Smooth muscle cell (in vitro differentiated cells): Measurements from ENCODE around the gene FNDC3B. TPM values are rescaled to one million over a fixed set of nuclear protein-coding genes. Genes with fewer than 3 reads are reported as not detected.
A peak's percentile ranks its signal among the peaks of the same experiment; 100 is the strongest.

ENCODE experiments used
- DNase-seq: peaks from one replicate; lab custom pipeline; 2025; ENCODE audit not compliant: unreplicated experiment; lab: John Stamatoyannopoulos, UW
- H2AFZ ChIP-seq: fragments of 200-600 bp; sonication (generic); 2 replicates; pipeline ENCODE4 v1.6.0; 2016; ENCODE audit warnings: antibody characterized with exemption, low read depth, mild to moderate bottlenecking
- H3F3A ChIP-seq: fragments of 200-600 bp; sonication (generic); 2 replicates; pipeline ENCODE4 v1.6.0; 2017; ENCODE audit warnings: antibody characterized with exemption, low read depth
- H3K27ac ChIP-seq: fragments of 200-600 bp; sonication (generic); 2 replicates; pipeline ENCODE4 v1.5.1; 2016; ENCODE audit warnings: low read depth, mild to moderate bottlenecking
- H3K27me3 ChIP-seq: fragments of 200-600 bp; sonication (generic); 2 replicates; pipeline ENCODE4 v1.6.1; 2016; ENCODE audit warnings: low read depth, mild to moderate bottlenecking
- H3K36me3 ChIP-seq: fragments of 200-600 bp; sonication (generic); 2 replicates; pipeline ENCODE4 v1.5.1; 2016; ENCODE audit warnings: low read depth
- H3K4me1 ChIP-seq: fragments of 200-600 bp; sonication (generic); 2 replicates; pipeline ENCODE4 v1.5.1; 2016; ENCODE audit warnings: low read depth
- H3K4me2 ChIP-seq: fragments of 200-600 bp; sonication (generic); 2 replicates; pipeline ENCODE4 v1.6.0; 2016; ENCODE audit warnings: mild to moderate bottlenecking
- H3K4me3 ChIP-seq: fragments of 200-600 bp; sonication (generic); 2 replicates; pipeline ENCODE4 v1.5.1; 2016; ENCODE audit warnings: mild to moderate bottlenecking
- H3K79me2 ChIP-seq: fragments of 200-600 bp; sonication (generic); 2 replicates; pipeline ENCODE4 v1.6.0; 2016; ENCODE audit warnings: low read depth, mild to moderate bottlenecking
- H3K9ac ChIP-seq: fragments of 200-600 bp; sonication (generic); 2 replicates; pipeline ENCODE4 v1.6.0; 2016; ENCODE audit warnings: low read depth
- H3K9me3 ChIP-seq: fragments of 200-600 bp; sonication (generic); replicated peaks from 2 replicates; pipeline ENCODE4 v1.5.1; 2016; ENCODE audit warnings: low read depth
- H4K20me1 ChIP-seq: fragments of 200-600 bp; sonication (generic); 2 replicates; pipeline ENCODE4 v1.6.0; 2016; ENCODE audit warnings: low read depth
- WGBS: methylation state at CpG from one replicate; pipeline ENCODE4 v1.1.7; 2016; ENCODE audit warnings: low lambda C conversion rate; 5-methylcytosine and 5-hydroxymethylcytosine counted together
- polyA plus RNA-seq: library from polyadenylated mRNA; unstranded; fragments of >200 nt; fragmentation: Nextera tagmentation; extraction: Ambion mirVana; gene quantifications from 2 replicates; pipeline ENCODE4 v1.2.1, GENCODE V29; 2016
- total RNA-seq: library from RNA; depleted of rRNA; stranded (reverse); fragments of >200 nt; gene quantifications from 2 replicates; pipeline ENCODE4 v1.2.3, GENCODE V29; 2014
- TF ChIP-seq, protein P1 (sequence below): fragments of 200-600 bp; sonication (generic); IDR thresholded peaks from 2 replicates; pipeline ENCODE4 v1.5.1; 2017; ENCODE audit warnings: borderline replicate concordance, mild to moderate bottlenecking, antibody characterized with exemption; ENCODE audit not compliant: insufficient read depth, poor library complexity, severe bottlenecking

Gene FNDC3B
- total and polyA plus RNA-seq, 2 experiments from 2014 or later: 149 to 294 TPM

DNA sequence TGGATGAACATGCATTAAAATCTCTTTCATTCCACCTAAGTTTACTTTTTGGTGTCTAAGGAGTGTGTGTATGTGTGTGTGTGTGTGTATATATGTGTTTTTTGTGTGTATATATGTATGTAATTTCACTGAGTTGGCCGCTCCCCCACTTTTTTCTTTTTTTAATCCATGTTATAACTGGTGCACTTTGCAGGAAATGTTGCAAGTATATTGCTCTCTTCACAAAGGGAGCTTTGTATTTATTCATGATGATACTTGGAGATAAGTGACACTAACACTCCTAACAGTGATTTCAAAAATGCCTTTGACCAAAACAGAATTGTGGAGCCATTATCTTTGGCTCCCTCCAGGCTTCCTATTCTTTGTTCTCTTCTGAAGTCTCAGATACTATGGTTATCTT lies 95.8 kb downstream of the FNDC3B start:
- no peak overlapping the region for H3K4me3 ChIP-seq
- peak overlapping the region; percentile 58 for H3K4me2 ChIP-seq
- peak overlapping the region; percentile 54 for H3K9ac ChIP-seq
- no peak for DNase-seq
- peaks cover 100% of the 10 kb centered on the region for H3K79me2 ChIP-seq
- WGBS: 96% methylated on average over 1 of the region's 1 CpG
- H3K36me3 ChIP-seq: no peaks in the 10 kb centered on the region
- no peaks in the 10 kb centered on the region for H3K27me3 ChIP-seq
- no peaks in the 10 kb centered on the region for H3K9me3 ChIP-seq
- H2AFZ ChIP-seq: no peak overlapping the region
- H3F3A ChIP-seq: peaks cover 71% of the 10 kb centered on the region
- TF ChIP-seq, protein P1, sequence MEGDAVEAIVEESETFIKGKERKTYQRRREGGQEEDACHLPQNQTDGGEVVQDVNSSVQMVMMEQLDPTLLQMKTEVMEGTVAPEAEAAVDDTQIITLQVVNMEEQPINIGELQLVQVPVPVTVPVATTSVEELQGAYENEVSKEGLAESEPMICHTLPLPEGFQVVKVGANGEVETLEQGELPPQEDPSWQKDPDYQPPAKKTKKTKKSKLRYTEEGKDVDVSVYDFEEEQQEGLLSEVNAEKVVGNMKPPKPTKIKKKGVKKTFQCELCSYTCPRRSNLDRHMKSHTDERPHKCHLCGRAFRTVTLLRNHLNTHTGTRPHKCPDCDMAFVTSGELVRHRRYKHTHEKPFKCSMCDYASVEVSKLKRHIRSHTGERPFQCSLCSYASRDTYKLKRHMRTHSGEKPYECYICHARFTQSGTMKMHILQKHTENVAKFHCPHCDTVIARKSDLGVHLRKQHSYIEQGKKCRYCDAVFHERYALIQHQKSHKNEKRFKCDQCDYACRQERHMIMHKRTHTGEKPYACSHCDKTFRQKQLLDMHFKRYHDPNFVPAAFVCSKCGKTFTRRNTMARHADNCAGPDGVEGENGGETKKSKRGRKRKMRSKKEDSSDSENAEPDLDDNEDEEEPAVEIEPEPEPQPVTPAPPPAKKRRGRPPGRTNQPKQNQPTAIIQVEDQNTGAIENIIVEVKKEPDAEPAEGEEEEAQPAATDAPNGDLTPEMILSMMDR: no peak
- peaks cover 99% of the 10 kb centered on the region for H4K20me1 ChIP-seq
- H3K27ac ChIP-seq: peak overlapping the region; percentile 99
- H3K4me1 ChIP-seq: peaks cover 54% of the 10 kb centered on the region

DNA sequence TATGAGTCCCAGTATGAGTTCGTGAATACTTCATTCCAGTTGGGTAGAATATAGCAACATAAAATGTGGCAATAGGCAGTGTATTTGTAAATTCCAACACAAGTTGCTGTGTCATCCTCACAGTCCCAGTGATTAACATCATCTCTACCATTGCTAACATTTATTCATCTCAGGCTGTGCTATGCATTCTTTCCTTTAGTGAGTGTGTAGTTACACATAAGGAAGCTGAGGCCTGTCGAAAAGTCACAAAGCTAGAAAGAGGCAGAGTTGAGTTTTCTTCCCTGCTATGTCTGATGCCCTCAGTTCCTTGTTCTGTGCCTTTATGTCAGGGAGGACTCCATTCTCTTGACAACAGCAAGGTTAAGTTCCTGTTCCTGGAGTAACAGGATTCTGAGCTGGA lies 96.4 kb downstream of the FNDC3B start:
- H3K4me1 ChIP-seq: peaks cover 60% of the 10 kb centered on the region
- no peaks in the 10 kb centered on the region for H3K27me3 ChIP-seq
- DNase-seq: no peak
- peaks cover 68% of the 10 kb centered on the region for H3F3A ChIP-seq
- peaks cover 97% of the 10 kb centered on the region for H3K79me2 ChIP-seq
- TF ChIP-seq, protein P1: no peak
- H4K20me1 ChIP-seq: peaks cover 99% of the 10 kb centered on the region
- H3K4me2 ChIP-seq: peak overlapping the region; percentile 58
- WGBS: 55% methylated on average over 2 of the region's 2 CpGs
- no peaks in the 10 kb centered on the region for H3K9me3 ChIP-seq
- H3K4me3 ChIP-seq: no peak overlapping the region
- H3K27ac ChIP-seq: peak overlapping the region; percentile 99
- H2AFZ ChIP-seq: no peak overlapping the region
- no peaks in the 10 kb centered on the region for H3K36me3 ChIP-seq
- peak overlapping the region; percentile 54 for H3K9ac ChIP-seq

DNA sequence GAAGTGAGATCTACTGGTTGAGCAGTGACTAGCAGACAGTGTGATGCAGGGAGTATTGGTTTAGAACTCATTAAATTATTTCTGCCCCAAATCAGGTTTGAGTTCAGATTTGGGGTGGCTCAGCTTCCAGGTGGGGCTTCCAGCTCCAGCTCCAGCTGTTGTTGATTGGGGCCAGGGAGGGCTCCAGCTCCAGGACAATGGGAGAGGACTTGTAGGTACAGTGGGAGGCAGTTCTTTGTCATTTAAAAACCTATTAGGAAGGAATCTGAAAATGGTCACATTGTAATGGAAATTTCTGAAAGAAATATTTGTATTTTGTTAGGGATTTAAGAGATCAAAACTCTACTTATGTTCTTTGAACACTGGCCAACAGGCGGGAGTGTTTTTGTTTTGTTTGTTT lies 97.0 kb downstream of the FNDC3B start:
- H3K4me2 ChIP-seq: peak overlapping the region; percentile 58
- no peaks in the 10 kb centered on the region for H3K9me3 ChIP-seq
- DNase-seq: no peak
- peaks cover 97% of the 10 kb centered on the region for H3K79me2 ChIP-seq
- H4K20me1 ChIP-seq: peaks cover 99% of the 10 kb centered on the region
- no peak overlapping the region for H3K4me3 ChIP-seq
- H3K27ac ChIP-seq: peak overlapping the region; percentile 99
- H3K9ac ChIP-seq: peak overlapping the region; percentile 49
- no peaks in the 10 kb centered on the region for H3K27me3 ChIP-seq
- TF ChIP-seq, protein P1: no peak
- H3K36me3 ChIP-seq: no peaks in the 10 kb centered on the region
- peaks cover 65% of the 10 kb centered on the region for H3K4me1 ChIP-seq
- H2AFZ ChIP-seq: no peak overlapping the region
- peaks cover 72% of the 10 kb centered on the region for H3F3A ChIP-seq
- WGBS: 86% methylated on average over 1 of the region's 1 CpG
